Ishikawa (cell line): ENCODE measurements around the gene PEPD.

ENCODE experiments used
- CEBPB ChIP-seq: IDR thresholded peaks from 2 replicates; pipeline ENCODE4 v1.6.1; 2012
- CREB1 ChIP-seq: IDR thresholded peaks from 2 replicates; pipeline ENCODE4 v1.6.1; 2012; ENCODE audit warnings: low read depth
- EGR1 ChIP-seq: IDR thresholded peaks from 2 replicates; pipeline ENCODE4 v1.6.1; 2012
- EP300 ChIP-seq: IDR thresholded peaks from 2 replicates; pipeline ENCODE4 v1.6.1; 2012; ENCODE audit warnings: borderline replicate concordance
- FOXM1 ChIP-seq: IDR thresholded peaks from 2 replicates; pipeline ENCODE4 v1.6.1; 2012; ENCODE audit warnings: low read depth, borderline replicate concordance
- NFIC ChIP-seq: IDR thresholded peaks from 2 replicates; pipeline ENCODE4 v1.6.1; 2012
- RAD21 ChIP-seq: IDR thresholded peaks from 2 replicates; pipeline ENCODE4 v1.6.1; 2012; ENCODE audit warnings: low read depth
- REST ChIP-seq: IDR thresholded peaks from 2 replicates; pipeline ENCODE4 v1.6.1; 2012; ENCODE audit warnings: low read depth, mild to moderate bottlenecking
- TAF1 ChIP-seq: IDR thresholded peaks from 2 replicates; pipeline ENCODE4 v1.6.1; 2012; ENCODE audit warnings: low read depth, mild to moderate bottlenecking
- TCF12 ChIP-seq: IDR thresholded peaks from 2 replicates; pipeline ENCODE4 v1.6.1; 2012; ENCODE audit warnings: low read depth
- TEAD4 ChIP-seq: IDR thresholded peaks from 2 replicates; pipeline ENCODE4 v1.6.1; 2012
- YY1 ChIP-seq: IDR thresholded peaks from 2 replicates; pipeline ENCODE4 v1.6.1; 2012; ENCODE audit warnings: low read depth
- ZBTB7A ChIP-seq: IDR thresholded peaks from 2 replicates; pipeline ENCODE4 v1.6.1; 2012; ENCODE audit warnings: low read depth
- TF ChIP-seq, protein P1 (sequence below): IDR thresholded peaks from 2 replicates; pipeline ENCODE4 v1.6.1; 2012
- TF ChIP-seq, protein P2 (sequence below): IDR thresholded peaks from 2 replicates; pipeline ENCODE4 v1.6.1; 2012

The PEPD gene

DNA sequence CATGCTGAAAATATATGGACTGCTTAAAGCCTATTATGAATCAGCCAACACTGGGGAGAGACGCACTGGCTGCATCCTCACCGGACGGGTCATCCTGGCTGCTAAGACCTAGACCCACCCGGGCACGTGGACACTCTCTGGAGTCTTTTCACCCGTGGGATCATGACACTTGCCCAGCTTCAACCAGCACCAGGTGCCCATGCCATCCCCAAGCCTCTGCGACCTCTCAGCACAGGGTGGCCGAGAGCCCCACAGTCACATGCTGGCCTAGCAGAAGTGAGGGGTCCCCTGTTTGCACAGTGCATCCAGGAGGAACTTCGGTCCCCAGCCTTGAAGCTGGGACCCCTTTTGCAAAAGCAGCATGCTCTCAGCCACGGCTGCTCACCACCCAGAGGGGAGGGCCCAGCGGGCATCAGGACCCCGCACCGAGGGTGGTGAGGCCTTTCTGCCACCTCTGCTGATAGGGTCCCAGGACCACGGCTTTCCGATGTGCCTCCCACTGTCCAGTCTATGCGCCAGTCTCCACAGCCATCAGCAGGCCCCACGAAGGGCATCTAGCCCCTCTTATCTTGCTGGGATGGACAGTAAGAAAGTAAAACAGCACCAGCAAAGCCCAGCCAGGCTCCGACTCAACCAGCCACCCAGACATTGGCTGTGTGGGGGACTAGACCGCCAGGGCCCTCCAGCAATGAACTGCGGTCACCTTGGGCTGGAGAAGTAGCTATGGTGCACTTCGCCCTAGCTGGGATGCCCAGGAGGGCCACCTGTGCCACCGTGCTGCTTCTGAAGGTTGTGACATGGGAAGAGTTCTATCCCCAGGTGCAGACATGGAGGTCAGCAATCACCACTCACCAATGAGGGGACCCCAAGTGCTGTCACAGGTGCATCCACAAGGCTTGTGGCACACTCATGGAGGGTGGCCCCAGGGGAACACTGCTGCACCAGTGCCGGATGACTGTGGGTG lies 75.0 kb downstream of the PEPD start:
- TF ChIP-seq RAD21 (no peak), EP300 (no peak)
- TF ChIP-seq, protein P1, sequence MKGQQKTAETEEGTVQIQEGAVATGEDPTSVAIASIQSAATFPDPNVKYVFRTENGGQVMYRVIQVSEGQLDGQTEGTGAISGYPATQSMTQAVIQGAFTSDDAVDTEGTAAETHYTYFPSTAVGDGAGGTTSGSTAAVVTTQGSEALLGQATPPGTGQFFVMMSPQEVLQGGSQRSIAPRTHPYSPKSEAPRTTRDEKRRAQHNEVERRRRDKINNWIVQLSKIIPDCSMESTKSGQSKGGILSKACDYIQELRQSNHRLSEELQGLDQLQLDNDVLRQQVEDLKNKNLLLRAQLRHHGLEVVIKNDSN, result no peak

GRCh38 chr19:33445442-33446329 lies 75.9 kb downstream of the PEPD start:
- TF ChIP-seq ZBTB7A (no peak), FOXM1 (no peak), YY1 (no peak), TAF1 (no peak), CREB1 (no peak), RAD21 (no peak), TEAD4 (no peak), EGR1 (no peak), REST (no peak), NFIC (no peak), EP300 (no peak), TCF12 (no peak)
- TF ChIP-seq, protein P2, sequence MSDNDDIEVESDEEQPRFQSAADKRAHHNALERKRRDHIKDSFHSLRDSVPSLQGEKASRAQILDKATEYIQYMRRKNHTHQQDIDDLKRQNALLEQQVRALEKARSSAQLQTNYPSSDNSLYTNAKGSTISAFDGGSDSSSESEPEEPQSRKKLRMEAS, result no peak

DNA sequence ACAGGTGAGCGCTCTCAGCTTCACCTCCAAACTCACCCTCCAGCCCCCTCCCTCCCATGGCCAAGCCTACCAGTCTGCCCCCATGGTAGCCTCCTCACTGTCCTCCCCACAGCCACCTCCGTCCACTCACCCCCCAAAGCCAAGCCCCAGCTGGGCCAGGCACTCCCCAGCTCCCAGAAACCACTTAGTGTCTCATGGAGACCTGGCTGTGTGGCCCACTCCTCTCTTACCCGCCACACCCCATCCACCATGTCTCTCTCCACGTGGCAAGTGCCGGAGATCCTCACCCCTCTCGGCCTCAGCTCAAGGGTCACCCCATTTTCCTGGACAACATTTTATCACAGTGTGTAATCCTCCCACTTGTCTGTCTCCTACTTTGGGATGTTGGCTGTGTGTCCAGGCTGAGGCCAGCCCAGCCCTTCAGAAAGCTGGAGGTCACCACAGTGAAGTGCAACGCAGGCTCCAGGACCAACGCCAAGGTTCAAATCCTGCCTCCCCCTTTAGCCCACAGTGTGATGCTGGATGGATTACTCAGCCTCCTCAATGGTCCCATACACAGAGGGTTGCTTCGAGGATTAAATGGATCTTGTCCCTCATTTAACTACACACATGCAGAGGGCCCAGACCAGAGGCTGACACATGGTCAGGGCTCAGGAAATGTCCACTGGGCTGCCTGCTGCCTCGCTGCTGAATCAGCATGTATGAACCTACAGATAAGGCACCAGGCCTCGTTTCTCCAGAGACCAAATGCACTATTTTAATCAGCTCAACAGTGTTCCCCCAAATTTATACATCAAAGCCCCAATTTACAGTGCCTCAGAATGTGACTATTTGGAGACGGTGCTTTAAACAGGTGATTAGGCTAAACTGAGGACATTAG lies 76.8 kb downstream of the PEPD start:
- TF ChIP-seq EP300, result no peak
- TF ChIP-seq YY1, result no peak
- TF ChIP-seq CREB1, result no peak
- no peak for TF ChIP-seq NFIC
- no peak for TF ChIP-seq TAF1
- TF ChIP-seq, protein P2, result no peak
- no peak for TF ChIP-seq CEBPB
- TF ChIP-seq FOXM1, result no peak
- TF ChIP-seq EGR1, result no peak
- TF ChIP-seq, protein P1, result no peak
- TF ChIP-seq RAD21, result no peak
- TF ChIP-seq TEAD4, result no peak
- TF ChIP-seq TCF12, result no peak

- TF ChIP-seq TAF1 (no peak), TCF12 (no peak), ZBTB7A (no peak), YY1 (no peak), REST (no peak), EP300 (no peak), RAD21 (no peak), FOXM1 (no peak), CEBPB (no peak), TEAD4 (no peak), NFIC (no peak), EGR1 (no peak), CREB1 (no peak)
- TF ChIP-seq, protein P1, result no peak
Observed at GRCh38 chr19:33443638-33444561, 77.7 kb downstream of the PEPD start.
